IMR-90 (cell line): ENCODE results near the gene ACSS3. TPM values are rescaled to one million over a fixed set of nuclear protein-coding genes. Genes with fewer than 3 reads are reported as not detected.

Experiments
- ATAC-seq: fragments of 200-7000 bp; cut with Tn5 transposase; 2 replicates; pipeline ENCODE4 v1.9.1; 2020; ENCODE audit warnings: low read depth, mild to moderate bottlenecking, moderate library complexity
- BruUV-seq: library from RNA; stranded (reverse); fragments of 400-500 nt; replicated peaks from 2 replicates; lab custom pipeline; 2021; lab: Mats Ljungman, UMichigan
- CTCF ChIA-PET: fragments of 300-600 bp; formaldehyde crosslinking; extraction: SDS; loops from one replicate; lab custom pipeline; 2021; ENCODE audit warnings: antibody characterized with exemption; lab: Yijun Ruan, JAX
- POLR2A ChIA-PET: fragments of 300-600 bp; sonication (Branson Sonifier 250); formaldehyde crosslinking; loops from one replicate; lab custom pipeline; 2022; ENCODE audit warnings: antibody characterized with exemption; ENCODE audit not compliant: unreplicated experiment; lab: Charles Lee
- DNase-seq: peaks from one replicate; pipeline ENCODE4 v3.0.0; 2013
- H2AFZ ChIP-seq: replicated peaks from 2 replicates; pipeline ENCODE3; 2013; ENCODE audit warnings: low read length, mild to moderate bottlenecking; ENCODE audit not compliant: poor library complexity
- H2AK5ac ChIP-seq: 2 replicates; pipeline ENCODE4 v1.6.1; 2013; ENCODE audit warnings: low read depth, low read length, inconsistent platforms
- H2AK9ac ChIP-seq: replicated peaks from 2 replicates; pipeline ENCODE3; 2013; ENCODE audit warnings: mild to moderate bottlenecking, low read depth, low read length, moderate library complexity; ENCODE audit not compliant: poor library complexity
- H2BK120ac ChIP-seq: 2 replicates; pipeline ENCODE4 v1.6.1; 2013; ENCODE audit warnings: low read depth, low read length, inconsistent platforms
- H2BK15ac ChIP-seq: 3 replicates; pipeline ENCODE4 v1.6.1; 2013; ENCODE audit warnings: low read depth, low read length, inconsistent platforms
- H2BK20ac ChIP-seq: 2 replicates; pipeline ENCODE4 v1.6.1; 2013; ENCODE audit warnings: low read depth, mild to moderate bottlenecking, inconsistent platforms, low read length, moderate library complexity
- H2BK5ac ChIP-seq: 2 replicates; pipeline ENCODE4 v1.6.1; 2013; ENCODE audit warnings: mild to moderate bottlenecking, low read depth, low read length, inconsistent platforms; ENCODE audit not compliant: poor library complexity, severe bottlenecking
- H3K14ac ChIP-seq: replicated peaks from 2 replicates; pipeline ENCODE4 v1.6.1; 2013; ENCODE audit warnings: low read depth, low read length, inconsistent platforms
- H3K18ac ChIP-seq: 2 replicates; pipeline ENCODE4 v1.6.1; 2013; ENCODE audit warnings: low read depth, low read length, control low read depth
- H3K23ac ChIP-seq: 2 replicates; pipeline ENCODE4 v1.6.1; 2013; ENCODE audit warnings: low read depth, low read length, inconsistent platforms
- H3K27ac ChIP-seq: 2 replicates; pipeline ENCODE4 v1.5.1; 2013; ENCODE audit warnings: mild to moderate bottlenecking, control low read depth, low read length; ENCODE audit not compliant: insufficient read depth
- H3K27me3 ChIP-seq: 2 replicates; pipeline ENCODE4 v1.6.1; 2013; ENCODE audit warnings: low read length; ENCODE audit not compliant: control insufficient read depth, insufficient read depth
- H3K36me3 ChIP-seq: 2 replicates; pipeline ENCODE4 v1.6.1; 2013; ENCODE audit warnings: low read length, mixed read lengths; ENCODE audit not compliant: control insufficient read depth, insufficient read depth
- H3K4ac ChIP-seq: 2 replicates; pipeline ENCODE4 v1.6.1; 2013; ENCODE audit warnings: low read depth, low read length, inconsistent platforms
- H3K4me1 ChIP-seq: 2 replicates; pipeline ENCODE4 v1.6.1; 2013; ENCODE audit warnings: low read length, mixed read lengths; ENCODE audit not compliant: control insufficient read depth, insufficient read depth
- H3K4me2 ChIP-seq: 2 replicates; pipeline ENCODE4 v1.6.1; 2013; ENCODE audit warnings: low read depth, mild to moderate bottlenecking, control low read depth, low read length, moderate library complexity
- H3K4me3 ChIP-seq: 2 replicates; pipeline ENCODE4 v1.5.1; 2013; ENCODE audit warnings: low read depth, mild to moderate bottlenecking, control low read depth, low read length, moderate library complexity; ENCODE audit not compliant: insufficient read depth
- H3K56ac ChIP-seq: 2 replicates; pipeline ENCODE4 v1.6.1; 2013; ENCODE audit warnings: low read length, inconsistent platforms; ENCODE audit not compliant: insufficient read depth; ENCODE audit errors: extremely low read depth
- H3K79me1 ChIP-seq, 2 experiments: 2 replicates each; pipeline ENCODE4 v1.6.1; 2013; ENCODE audit warnings: low read length in 2 of 2, inconsistent platforms in 1 of 2, low read depth in 1 of 2
- H3K9ac ChIP-seq: 2 replicates; pipeline ENCODE4 v1.6.1; 2013; ENCODE audit warnings: low read depth, low read length, control low read depth
- H3K9me1 ChIP-seq: 2 replicates; pipeline ENCODE4 v1.6.1; 2013; ENCODE audit warnings: low read length, inconsistent platforms; ENCODE audit not compliant: insufficient read depth
- H3K9me3 ChIP-seq: 2 replicates; pipeline ENCODE4 v1.6.1; 2013; ENCODE audit warnings: low read length; ENCODE audit not compliant: control insufficient read depth, insufficient read depth
- H4K20me1 ChIP-seq: 2 replicates; pipeline ENCODE4 v1.6.1; 2013; ENCODE audit warnings: low read length, inconsistent platforms; ENCODE audit not compliant: insufficient read depth
- H4K5ac ChIP-seq: 2 replicates; pipeline ENCODE4 v1.6.1; 2013; ENCODE audit warnings: mild to moderate bottlenecking, low read depth, low read length, control low read depth
- H4K8ac ChIP-seq, 2 experiments: 2 replicates each; pipeline ENCODE4 v1.6.1; 2013; ENCODE audit warnings: low read depth in 2 of 2, low read length in 2 of 2, control low read depth in 1 of 2, inconsistent platforms in 1 of 2
- H4K91ac ChIP-seq: 2 replicates; pipeline ENCODE4 v1.6.1; 2013; ENCODE audit warnings: low read depth, low read length, inconsistent platforms; ENCODE audit not compliant: insufficient read depth
- FOS ChIP-seq: fragments of 150-350 bp; IDR thresholded peaks from 2 replicates; pipeline ENCODE4 v1.6.1; 2016; ENCODE audit warnings: low read depth, low read length
- RAD21 ChIP-seq: IDR thresholded peaks from 2 replicates; pipeline ENCODE4 v1.6.1; 2012; ENCODE audit warnings: low read length, improper control_type of control experiment
- RFX5 ChIP-seq: IDR thresholded peaks from 2 replicates; pipeline ENCODE4 v1.8.0; 2012; ENCODE audit warnings: low read depth, mild to moderate bottlenecking, low read length, moderate library complexity
- WGBS, 2 experiments: methylation state at CpG; one replicate each; pipeline versions ENCODE4 v1.1.5 to v1.1.7; 2013; ENCODE audit warnings: missing lambda C conversion rate in 2 of 2; ENCODE audit not compliant: insufficient read length in 1 of 2; ENCODE audit errors: extremely low coverage in 2 of 2; 5-methylcytosine and 5-hydroxymethylcytosine counted together
- dilution Hi-C: fragments of 300-500 bp; cut with HindIII; formaldehyde crosslinking; loops from one replicate; pipeline ENCODE4 v1.14.3; 2018; ENCODE audit warnings: low sequenced_read_pairs; ENCODE audit not compliant: unreplicated experiment
- in situ Hi-C: fragments of 300-500 bp; cut with MboI; formaldehyde crosslinking; loops from 3 replicates; pipeline ENCODE4 v1.14.3; 2019; ENCODE audit warnings: low sequenced_read_pairs, inconsistent platforms, mixed read lengths
- intact Hi-C: fragments of 100-400 bp; cut with micrococcal nuclease; formaldehyde crosslinking; loops from 2 replicates; pipeline ENCODE4 v1.10.0; 2022
- polyA plus RNA-seq, 3 experiments: library from polyadenylated mRNA; depleted of rRNA; stranded (reverse); fragments of >200 nt; gene quantifications; 2 replicates each; pipeline ENCODE4 v1.2.3, GENCODE V29; 2012; ENCODE audit warnings: low replicate concordance in 1 of 3
- total RNA-seq: library from RNA; depleted of rRNA; stranded (reverse); fragments of >200 nt; gene quantifications from 2 replicates; pipeline ENCODE4 v1.2.3, GENCODE V29; 2012
- TF ChIP-seq, protein P1 (sequence below): fragments of 150-350 bp; IDR thresholded peaks from 2 replicates; pipeline ENCODE4 v1.6.1; 2016; ENCODE audit warnings: low read depth, mild to moderate bottlenecking, low read length, moderate library complexity, borderline replicate concordance
- TF ChIP-seq, protein P2 (sequence below): fragments of 150-350 bp; IDR thresholded peaks from 2 replicates; pipeline ENCODE4 v1.6.1; 2017; ENCODE audit warnings: mild to moderate bottlenecking, antibody characterized with exemption, low read length, low read depth

ACSS3 gene
- total and polyA plus RNA-seq, 2 of the 4 experiments (the other 2 are of a cell fraction): 0.84 to 2.0 TPM

DNA sequence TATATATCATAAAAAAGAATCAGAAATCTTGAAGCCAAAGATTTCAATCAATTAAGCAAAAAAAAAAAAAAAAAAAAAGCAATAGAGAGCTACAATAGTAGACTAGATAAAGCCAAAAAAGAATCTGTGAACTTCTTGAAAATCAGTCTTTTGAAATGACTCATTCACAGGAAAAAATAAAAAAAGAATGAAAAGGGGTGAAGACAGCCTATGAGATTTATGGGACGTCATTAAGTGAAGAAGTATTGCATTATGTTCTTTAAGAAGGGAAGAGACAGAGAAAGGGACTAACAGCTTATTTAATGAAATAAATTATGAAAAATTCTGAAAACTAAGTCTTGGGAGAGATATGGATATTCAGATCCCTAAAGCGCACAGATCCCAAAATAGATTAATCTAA, 103.8 kb downstream of the ACSS3 start:
- in situ Hi-C loops (no loop called here), dilution Hi-C loops (no loop called here), intact Hi-C loops (no loop called here)
- H4K5ac ChIP-seq: no peak overlapping the region
- H3K23ac ChIP-seq: no peak overlapping the region
- DNase-seq (no peak), ATAC-seq (no peak)
- H3K4ac ChIP-seq: no peak overlapping the region
- no peak overlapping the region for H3K14ac ChIP-seq
- H3K9me1 ChIP-seq: no peaks in the 10 kb centered on the region
- no peaks in the 10 kb centered on the region for H3K79me1 ChIP-seq
- no TSS peak for BruUV-seq
- H2AK5ac ChIP-seq: no peak overlapping the region
- no peak overlapping the region for H3K4me3 ChIP-seq
- no peak overlapping the region for H2AFZ ChIP-seq
- no peak overlapping the region for H2BK5ac ChIP-seq
- no peak overlapping the region for H3K4me2 ChIP-seq
- H3K27me3 ChIP-seq: no peaks in the 10 kb centered on the region
- no peak overlapping the region for H2AK9ac ChIP-seq
- H3K56ac ChIP-seq: no peak overlapping the region
- no peaks in the 10 kb centered on the region for H3K9me3 ChIP-seq
- H3K9ac ChIP-seq: no peak overlapping the region
- no peak overlapping the region for H3K27ac ChIP-seq
- no peak overlapping the region for H4K8ac ChIP-seq
- H4K91ac ChIP-seq: no peak overlapping the region
- ChIA-PET POLR2A (interaction anchor here (0.6 kb wide), 1 partner anchor 43 kb away, joined by 5 read pairs; no protein-coding TSS in a partner anchor), CTCF (no interaction called here)
- no peak overlapping the region for H2BK15ac ChIP-seq
- H2BK20ac ChIP-seq: no peak overlapping the region
- no peak overlapping the region for H2BK120ac ChIP-seq
- no peak overlapping the region for H3K18ac ChIP-seq
- H4K20me1 ChIP-seq: no peaks in the 10 kb centered on the region
- no peak for TF ChIP-seq FOS
- TF ChIP-seq RFX5: no peak
- TF ChIP-seq, protein P1, sequence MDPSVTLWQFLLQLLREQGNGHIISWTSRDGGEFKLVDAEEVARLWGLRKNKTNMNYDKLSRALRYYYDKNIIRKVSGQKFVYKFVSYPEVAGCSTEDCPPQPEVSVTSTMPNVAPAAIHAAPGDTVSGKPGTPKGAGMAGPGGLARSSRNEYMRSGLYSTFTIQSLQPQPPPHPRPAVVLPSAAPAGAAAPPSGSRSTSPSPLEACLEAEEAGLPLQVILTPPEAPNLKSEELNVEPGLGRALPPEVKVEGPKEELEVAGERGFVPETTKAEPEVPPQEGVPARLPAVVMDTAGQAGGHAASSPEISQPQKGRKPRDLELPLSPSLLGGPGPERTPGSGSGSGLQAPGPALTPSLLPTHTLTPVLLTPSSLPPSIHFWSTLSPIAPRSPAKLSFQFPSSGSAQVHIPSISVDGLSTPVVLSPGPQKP: no peak
- TF ChIP-seq RAD21: no peak
- TF ChIP-seq, protein P2, sequence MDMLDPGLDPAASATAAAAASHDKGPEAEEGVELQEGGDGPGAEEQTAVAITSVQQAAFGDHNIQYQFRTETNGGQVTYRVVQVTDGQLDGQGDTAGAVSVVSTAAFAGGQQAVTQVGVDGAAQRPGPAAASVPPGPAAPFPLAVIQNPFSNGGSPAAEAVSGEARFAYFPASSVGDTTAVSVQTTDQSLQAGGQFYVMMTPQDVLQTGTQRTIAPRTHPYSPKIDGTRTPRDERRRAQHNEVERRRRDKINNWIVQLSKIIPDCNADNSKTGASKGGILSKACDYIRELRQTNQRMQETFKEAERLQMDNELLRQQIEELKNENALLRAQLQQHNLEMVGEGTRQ: no peak
- H3K4me1 ChIP-seq: no peaks in the 10 kb centered on the region
- no peaks in the 10 kb centered on the region for H3K36me3 ChIP-seq
- WGBS, 2 experiments: no CpG with 5 or more reads among the region's 2 CpGs
